GM12872 (cell line): ENCODE results near the gene RAMP1.

Experiments used
- CTCF ChIP-seq: IDR thresholded peaks from 3 replicates; pipeline ENCODE4 v1.5.1; 2011; ENCODE audit warnings: low read depth, mild to moderate bottlenecking, low read length, moderate library complexity; ENCODE audit not compliant: insufficient read depth

RAMP1 gene

GRCh38 chr2:237869343-237870102, 10.1 kb downstream of the RAMP1 start:
- TF ChIP-seq CTCF: no peak

- TF ChIP-seq CTCF: no peak
Observed at GRCh38 chr2:237870126-237870525, 10.7 kb downstream of the RAMP1 start.

GRCh38 chr2:237870754-237871651, 11.6 kb downstream of the RAMP1 start:
- TF ChIP-seq CTCF: no peak

GRCh38 chr2:237872178-237872887, 12.9 kb downstream of the RAMP1 start:
- TF ChIP-seq CTCF: no peak

GRCh38 chr2:237873421-237873831, 14.0 kb downstream of the RAMP1 start:
- TF ChIP-seq CTCF: no peak

GRCh38 chr2:237873897-237874551, 14.6 kb downstream of the RAMP1 start:
- no peak for TF ChIP-seq CTCF
